OCI-LY1 (cell line): ENCODE measurements around the gene LMNA.

ENCODE experiments used
- H2AFZ ChIP-seq: fragments of 200-600 bp; sonication (generic), shearing (Covaris generic); 2 replicates; pipeline ENCODE4 v1.6.0; 2014; ENCODE audit warnings: antibody characterized with exemption, mild to moderate bottlenecking, low read length
- H3F3A ChIP-seq: fragments of 200-600 bp; sonication (generic), shearing (Covaris generic); 2 replicates; pipeline ENCODE4 v1.6.0; 2014; ENCODE audit warnings: mild to moderate bottlenecking, antibody characterized with exemption, low read length, moderate library complexity; ENCODE audit not compliant: insufficient read depth
- H3K27ac ChIP-seq: fragments of 200-600 bp; sonication (generic); 2 replicates; pipeline ENCODE4 v1.5.1; 2014; ENCODE audit warnings: low read length, mixed run types, mild to moderate bottlenecking, low read depth; ENCODE audit not compliant: poor library complexity, severe bottlenecking
- H3K27me3 ChIP-seq: fragments of 200-600 bp; sonication (generic); 2 replicates; pipeline ENCODE4 v1.6.0; 2014; ENCODE audit warnings: antibody characterized with exemption, mild to moderate bottlenecking, low read length, moderate library complexity; ENCODE audit not compliant: insufficient read depth
- H3K36me3 ChIP-seq: fragments of 200-600 bp; sonication (generic); 2 replicates; pipeline ENCODE4 v1.6.1; 2014; ENCODE audit warnings: mild to moderate bottlenecking, antibody characterized with exemption, low read length, moderate library complexity, mixed read lengths; ENCODE audit not compliant: insufficient read depth
- H3K4me1 ChIP-seq: fragments of 200-600 bp; sonication (generic); 2 replicates; pipeline ENCODE4 v1.5.1; 2014; ENCODE audit warnings: mild to moderate bottlenecking, low read length, moderate library complexity; ENCODE audit not compliant: insufficient read depth, severe bottlenecking
- H3K4me2 ChIP-seq: fragments of 200-600 bp; sonication (generic), shearing (Covaris generic); 2 replicates; pipeline ENCODE4 v1.6.1; 2014; ENCODE audit warnings: low read length
- H3K4me3 ChIP-seq: fragments of 200-600 bp; sonication (generic); 2 replicates; pipeline ENCODE4 v1.5.1; 2014; ENCODE audit warnings: low read length, low read depth, mild to moderate bottlenecking, mixed read lengths; ENCODE audit not compliant: poor library complexity, severe bottlenecking
- H3K79me2 ChIP-seq: fragments of 200-600 bp; shearing (Covaris generic); 2 replicates; pipeline ENCODE4 v1.6.1; 2016; ENCODE audit warnings: mixed run types, low read length, mixed read lengths; ENCODE audit not compliant: insufficient read depth
- H3K9ac ChIP-seq: fragments of 200-600 bp; sonication (generic), shearing (Covaris generic); 2 replicates; pipeline ENCODE4 v1.6.1; 2014; ENCODE audit warnings: mild to moderate bottlenecking, low read length, mixed read lengths
- H3K9me2 ChIP-seq: fragments of 200-600 bp; sonication (generic), shearing (Covaris generic); 2 replicates; pipeline ENCODE4 v1.6.1; 2014; ENCODE audit warnings: low read depth, mild to moderate bottlenecking, low read length, mixed read lengths
- H3K9me3 ChIP-seq: fragments of 200-600 bp; shearing (Covaris generic); 2 replicates; pipeline ENCODE4 v1.6.1; 2014; ENCODE audit warnings: low read length, mixed read lengths
- H4K20me1 ChIP-seq: fragments of 200-600 bp; sonication (generic), shearing (Covaris generic); 2 replicates; pipeline ENCODE4 v1.6.0; 2016; ENCODE audit warnings: mild to moderate bottlenecking, low read length; ENCODE audit not compliant: insufficient read depth
- CTCF ChIP-seq: fragments of 200-600 bp; sonication (generic), shearing (Covaris generic); IDR thresholded peaks from 2 replicates; pipeline ENCODE4 v1.5.1; 2017; ENCODE audit warnings: mild to moderate bottlenecking, antibody characterized with exemption, low read length, moderate library complexity, mixed read lengths
- EZH2 ChIP-seq: fragments of 200-600 bp; sonication (generic), shearing (Covaris generic); IDR thresholded peaks from 2 replicates; pipeline ENCODE4 v1.8.0; 2017; ENCODE audit warnings: borderline replicate concordance, mixed run types, mild to moderate bottlenecking, antibody characterized with exemption, low read length, moderate library complexity, mixed read lengths

LMNA gene

GRCh38 chr1:156104065-156104810, 10.3 kb upstream of the LMNA start:
- H3F3A ChIP-seq: peaks cover 2% of the 10 kb centered on the region; the same call in 1 of the 2 replicates
- H3K79me2 ChIP-seq: no peaks in the 10 kb centered on the region
- H3K27ac ChIP-seq: no peak overlapping the region
- no peaks in the 10 kb centered on the region for H3K9me2 ChIP-seq
- no peaks in the 10 kb centered on the region for H3K9me3 ChIP-seq
- TF ChIP-seq EZH2 (no peak), CTCF (no peak)
- H3K27me3 ChIP-seq: peaks cover 9% of the 10 kb centered on the region
- no peak overlapping the region for H3K9ac ChIP-seq
- no peaks in the 10 kb centered on the region for H3K36me3 ChIP-seq
- H3K4me2 ChIP-seq: no peak overlapping the region
- no peak overlapping the region for H2AFZ ChIP-seq
- peaks cover 15% of the 10 kb centered on the region for H3K4me1 ChIP-seq
- H3K4me3 ChIP-seq: no peak overlapping the region
- no peaks in the 10 kb centered on the region for H4K20me1 ChIP-seq

GRCh38 chr1:156104861-156105832, 9.4 kb upstream of the LMNA start:
- Histone ChIP-seq H3K79me2 (no peaks in the 10 kb centered on the region), H3K9me3 (no peaks in the 10 kb centered on the region), H3K9ac (peak overlapping the region; percentile 68), H3F3A (peaks cover 2% of the 10 kb centered on the region; the same call in 1 of the 2 replicates), H3K27ac (no peak overlapping the region), H3K36me3 (no peaks in the 10 kb centered on the region), H2AFZ (no peak overlapping the region), H3K4me1 (peaks cover 15% of the 10 kb centered on the region), H3K4me3 (peak overlapping the region; percentile 57), H4K20me1 (no peaks in the 10 kb centered on the region), H3K27me3 (peaks cover 9% of the 10 kb centered on the region), H3K9me2 (no peaks in the 10 kb centered on the region), H3K4me2 (peak overlapping the region; percentile 72)
- TF ChIP-seq CTCF (no peak), EZH2 (no peak)

- no peak overlapping the region for H2AFZ ChIP-seq
Observed at GRCh38 chr1:156106624-156107488, 7.7 kb upstream of the LMNA start.

More at GRCh38 chr1:156106624-156107488, 7.7 kb upstream of the LMNA start:
- Histone ChIP-seq H3K9me2 (no peaks in the 10 kb centered on the region), H3K4me3 (no peak overlapping the region), H3K9me3 (no peaks in the 10 kb centered on the region), H4K20me1 (no peaks in the 10 kb centered on the region), H3K27me3 (peaks cover 9% of the 10 kb centered on the region), H3K9ac (no peak overlapping the region), H3K79me2 (no peaks in the 10 kb centered on the region), H3F3A (peaks cover 2% of the 10 kb centered on the region; the same call in 1 of the 2 replicates), H3K4me2 (no peak overlapping the region; the same call in 1 of the 2 replicates), H3K4me1 (peaks cover 15% of the 10 kb centered on the region), H3K36me3 (no peaks in the 10 kb centered on the region), H3K27ac (peak overlapping the region; percentile 19)
- TF ChIP-seq CTCF (no peak), EZH2 (no peak)
